Sigmoid colon (tissue), 4 donors: Measurements from ENCODE around the gene MYL10.

Source experiments
- CTCF ChIP-seq, 4 experiments: fragments of 450-650 bp in 3 of 4; fragments of 200-600 bp in 1 of 4; IDR thresholded peaks; one replicate each; pipeline ENCODE4 v1.5.1; 2016 to 2019; ENCODE audit warnings: antibody characterized with exemption in 4 of 4, mild to moderate bottlenecking in 3 of 4, moderate library complexity in 2 of 4
- EP300 ChIP-seq, 4 donors: sonication (generic); formaldehyde crosslinking; IDR thresholded peaks; one replicate each; pipeline ENCODE4 v1.6.1; 2017; ENCODE audit warnings: antibody characterized with exemption in 4 of 4
- POLR2A ChIP-seq, 2 donors: fragments of 450-650 bp; IDR thresholded peaks; one replicate each; pipeline ENCODE4 v1.6.1; 2016; ENCODE audit warnings: antibody characterized with exemption in 2 of 2, mild to moderate bottlenecking in 2 of 2, moderate library complexity in 2 of 2

GRCh38 chr7:101602484-101603241 lies 26.4 kb downstream of the MYL10 start:
- TF ChIP-seq CTCF (IDR thresholded peaks at IDR 0.05) (peak; percentile 40 to 78 (median 66)), EP300 (IDR thresholded peaks at IDR 0.05) (no peak), POLR2A (IDR thresholded peaks at IDR 0.05) (no peak)
